ENCODE data around the gene SAMM50. TPM values are rescaled to one million over a fixed set of nuclear protein-coding genes. Genes with fewer than 3 reads are reported as not detected.
A peak's percentile ranks its signal among the peaks of the same experiment; 100 is the strongest.

Gene SAMM50
- total RNA-seq, 1 experiment from 2014 or later = 94.8 TPM

GRCh38 chr22:43993072-43993760 lies 38.0 kb downstream of the SAMM50 start:
- in situ Hi-C loops (cut with HindIII; ENCODE audit: low pct_unique_long_range_greater_than_20kb, low sequenced_read_pairs) = loop anchor here (25.0 kb wide), 1 partner anchor 94 kb away; no protein-coding TSS in a partner anchor
- DNase-seq (ENCODE audit: low read depth, low spot score) = peak; percentile 73

GRCh38 chr22:43994006-43994405 lies 38.8 kb downstream of the SAMM50 start:
- in situ Hi-C loops (cut with HindIII; ENCODE audit: low pct_unique_long_range_greater_than_20kb, low sequenced_read_pairs) = loop anchor here (25.0 kb wide), 1 partner anchor 93 kb away; no protein-coding TSS in a partner anchor
- no peak for DNase-seq (ENCODE audit: low read depth, low spot score)

GRCh38 chr22:43994416-43994815 lies 39.2 kb downstream of the SAMM50 start:
- no peak for DNase-seq (ENCODE audit: low read depth, low spot score)
- in situ Hi-C loops (cut with HindIII; ENCODE audit: low pct_unique_long_range_greater_than_20kb, low sequenced_read_pairs) = loop anchor here (25.0 kb wide), 1 partner anchor 93 kb away; no protein-coding TSS in a partner anchor

- in situ Hi-C loops (cut with HindIII; ENCODE audit: low pct_unique_long_range_greater_than_20kb, low sequenced_read_pairs) = loop anchor here (25.0 kb wide), 1 partner anchor 92 kb away; no protein-coding TSS in a partner anchor
- DNase-seq (ENCODE audit: low read depth, low spot score) = no peak
These were observed 39.9 kb downstream of the SAMM50 start for GRCh38 chr22:43995057-43995685.

- in situ Hi-C loops (cut with HindIII; ENCODE audit: low pct_unique_long_range_greater_than_20kb, low sequenced_read_pairs) = loop anchor here (25.0 kb wide), 1 partner anchor 92 kb away; no protein-coding TSS in a partner anchor
- DNase-seq (ENCODE audit: low read depth, low spot score) = no peak
These were observed 40.5 kb downstream of the SAMM50 start for GRCh38 chr22:43995798-43996169.

GRCh38 chr22:43996170-43996980 lies 41.1 kb downstream of the SAMM50 start:
- DNase-seq (ENCODE audit: low read depth, low spot score) = no peak
- in situ Hi-C loops (cut with HindIII; ENCODE audit: low pct_unique_long_range_greater_than_20kb, low sequenced_read_pairs) = loop anchor here (25.0 kb wide), 1 partner anchor 91 kb away; no protein-coding TSS in a partner anchor

- in situ Hi-C loops (cut with HindIII; ENCODE audit: low pct_unique_long_range_greater_than_20kb, low sequenced_read_pairs) = loop anchor here (25.0 kb wide), 1 partner anchor 90 kb away; no protein-coding TSS in a partner anchor
- no peak for DNase-seq (ENCODE audit: low read depth, low spot score)
These were observed 41.7 kb downstream of the SAMM50 start for GRCh38 chr22:43996981-43997265.

- in situ Hi-C loops (cut with HindIII; ENCODE audit: low pct_unique_long_range_greater_than_20kb, low sequenced_read_pairs) = loop anchor here (25.0 kb wide), 1 partner anchor 89 kb away; no protein-coding TSS in a partner anchor
- DNase-seq (ENCODE audit: low read depth, low spot score) = no peak
These were observed 43.5 kb downstream of the SAMM50 start for GRCh38 chr22:43998679-43999264.

GRCh38 chr22:43999378-43999777 lies 44.1 kb downstream of the SAMM50 start:
- in situ Hi-C loops (cut with HindIII; ENCODE audit: low pct_unique_long_range_greater_than_20kb, low sequenced_read_pairs) = loop anchor here (25.0 kb wide), 1 partner anchor 88 kb away; no protein-coding TSS in a partner anchor
- no peak for DNase-seq (ENCODE audit: low read depth, low spot score)

- in situ Hi-C loops (cut with HindIII; ENCODE audit: low pct_unique_long_range_greater_than_20kb, low sequenced_read_pairs) = no loop called here
- DNase-seq (ENCODE audit: low read depth, low spot score) = peak; percentile 62
These were observed 44.9 kb downstream of the SAMM50 start for GRCh38 chr22:44000123-44000522.

- no peak for DNase-seq (ENCODE audit: low read depth, low spot score)
- in situ Hi-C loops (cut with HindIII; ENCODE audit: low pct_unique_long_range_greater_than_20kb, low sequenced_read_pairs) = no loop called here
These were observed 46.3 kb downstream of the SAMM50 start for GRCh38 chr22:44001521-44001920.

- DNase-seq (ENCODE audit: low read depth, low spot score) = no peak
- in situ Hi-C loops (cut with HindIII; ENCODE audit: low pct_unique_long_range_greater_than_20kb, low sequenced_read_pairs) = no loop called here
These were observed 47.1 kb downstream of the SAMM50 start for GRCh38 chr22:44002324-44002723.

GRCh38 chr22:44002997-44003396 lies 47.8 kb downstream of the SAMM50 start:
- in situ Hi-C loops (cut with HindIII; ENCODE audit: low pct_unique_long_range_greater_than_20kb, low sequenced_read_pairs) = no loop called here
- no peak for DNase-seq (ENCODE audit: low read depth, low spot score)

GRCh38 chr22:44003405-44004103 lies 48.3 kb downstream of the SAMM50 start:
- in situ Hi-C loops (cut with HindIII; ENCODE audit: low pct_unique_long_range_greater_than_20kb, low sequenced_read_pairs) = no loop called here
- DNase-seq (ENCODE audit: low read depth, low spot score) = peak; percentile 58

- no peak for DNase-seq (ENCODE audit: low read depth, low spot score)
- in situ Hi-C loops (cut with HindIII; ENCODE audit: low pct_unique_long_range_greater_than_20kb, low sequenced_read_pairs) = no loop called here
These were observed 48.8 kb downstream of the SAMM50 start for GRCh38 chr22:44004104-44004460.

GRCh38 chr22:44005524-44005923 lies 50.3 kb downstream of the SAMM50 start:
- in situ Hi-C loops (cut with HindIII; ENCODE audit: low pct_unique_long_range_greater_than_20kb, low sequenced_read_pairs) = no loop called here
- DNase-seq (ENCODE audit: low read depth, low spot score) = no peak

GRCh38 chr22:44012162-44012561 lies 56.9 kb downstream of the SAMM50 start:
- DNase-seq (ENCODE audit: low read depth, low spot score) = no peak
- in situ Hi-C loops (cut with HindIII; ENCODE audit: low pct_unique_long_range_greater_than_20kb, low sequenced_read_pairs) = no loop called here
